ENCODE results near the gene KRT82. TPM values are rescaled to one million over a fixed set of nuclear protein-coding genes. Genes with fewer than 3 reads are reported as not detected.

KRT82 gene
- total RNA-seq, 4 donors from 2014 or later, result not detected

DNA sequence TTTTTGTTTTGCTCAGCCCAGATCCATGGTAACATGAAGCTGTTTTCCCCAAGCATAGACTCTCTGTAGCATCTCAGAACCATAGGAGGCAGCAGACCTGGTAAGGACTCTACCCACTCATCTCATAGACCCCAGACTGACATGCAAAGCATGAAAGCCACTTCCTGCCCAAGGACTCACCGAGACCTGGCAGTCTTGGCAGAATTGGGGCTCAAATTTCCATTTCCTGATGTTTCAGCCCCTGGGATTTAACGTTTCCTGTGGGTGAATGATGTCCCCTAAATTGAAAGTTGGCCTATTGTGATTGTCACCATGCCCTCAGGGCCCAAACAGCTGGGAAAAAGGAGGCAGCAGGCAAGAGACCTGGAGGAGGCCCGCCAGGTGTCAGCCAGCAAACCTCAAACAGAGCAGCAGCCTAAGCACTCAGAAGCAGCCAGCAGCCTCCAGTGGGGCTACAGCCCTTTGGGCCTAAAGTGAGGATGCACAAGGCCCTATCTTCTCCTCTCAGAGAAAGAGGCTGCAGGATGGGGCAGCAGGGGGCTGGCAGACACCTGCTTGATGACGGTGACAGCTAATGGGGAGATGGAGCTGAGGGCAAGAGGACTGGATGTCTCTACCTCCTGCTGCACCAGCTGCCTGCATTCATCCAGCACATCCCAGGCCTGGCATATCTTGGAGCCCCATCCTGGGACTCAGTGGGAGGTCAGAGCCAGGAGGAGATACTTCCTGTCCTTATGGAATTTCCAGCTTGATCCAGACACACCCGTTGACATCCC lies 47.4 kb downstream of the KRT82 start:
- peaks cover 3 to 16% of the 10 kb centered on the region in 2 donors for H3K4me1 ChIP-seq
- WGBS, 2 donors, result 71 to 89% methylated on average over 5 of the region's 5 CpGs
- no peak overlapping the region for H3K4me3 ChIP-seq (replicated peaks in 1 of 3)
- no peaks in the 10 kb centered on the region for H3K27me3 ChIP-seq
- no peak overlapping the region for H3K27ac ChIP-seq
- intact Hi-C loops (cut with DNase I), result no loop called here
- DNase-seq, result no peak
- H3K9me3 ChIP-seq, result no peaks in the 10 kb centered on the region
- no peaks in the 10 kb centered on the region for H3K36me3 ChIP-seq
- no peak for TF ChIP-seq POLR2A (IDR thresholded peaks at IDR 0.05)
- TF ChIP-seq, protein P1, sequence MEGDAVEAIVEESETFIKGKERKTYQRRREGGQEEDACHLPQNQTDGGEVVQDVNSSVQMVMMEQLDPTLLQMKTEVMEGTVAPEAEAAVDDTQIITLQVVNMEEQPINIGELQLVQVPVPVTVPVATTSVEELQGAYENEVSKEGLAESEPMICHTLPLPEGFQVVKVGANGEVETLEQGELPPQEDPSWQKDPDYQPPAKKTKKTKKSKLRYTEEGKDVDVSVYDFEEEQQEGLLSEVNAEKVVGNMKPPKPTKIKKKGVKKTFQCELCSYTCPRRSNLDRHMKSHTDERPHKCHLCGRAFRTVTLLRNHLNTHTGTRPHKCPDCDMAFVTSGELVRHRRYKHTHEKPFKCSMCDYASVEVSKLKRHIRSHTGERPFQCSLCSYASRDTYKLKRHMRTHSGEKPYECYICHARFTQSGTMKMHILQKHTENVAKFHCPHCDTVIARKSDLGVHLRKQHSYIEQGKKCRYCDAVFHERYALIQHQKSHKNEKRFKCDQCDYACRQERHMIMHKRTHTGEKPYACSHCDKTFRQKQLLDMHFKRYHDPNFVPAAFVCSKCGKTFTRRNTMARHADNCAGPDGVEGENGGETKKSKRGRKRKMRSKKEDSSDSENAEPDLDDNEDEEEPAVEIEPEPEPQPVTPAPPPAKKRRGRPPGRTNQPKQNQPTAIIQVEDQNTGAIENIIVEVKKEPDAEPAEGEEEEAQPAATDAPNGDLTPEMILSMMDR (IDR thresholded peaks at IDR 0.05), result no peak

DNA sequence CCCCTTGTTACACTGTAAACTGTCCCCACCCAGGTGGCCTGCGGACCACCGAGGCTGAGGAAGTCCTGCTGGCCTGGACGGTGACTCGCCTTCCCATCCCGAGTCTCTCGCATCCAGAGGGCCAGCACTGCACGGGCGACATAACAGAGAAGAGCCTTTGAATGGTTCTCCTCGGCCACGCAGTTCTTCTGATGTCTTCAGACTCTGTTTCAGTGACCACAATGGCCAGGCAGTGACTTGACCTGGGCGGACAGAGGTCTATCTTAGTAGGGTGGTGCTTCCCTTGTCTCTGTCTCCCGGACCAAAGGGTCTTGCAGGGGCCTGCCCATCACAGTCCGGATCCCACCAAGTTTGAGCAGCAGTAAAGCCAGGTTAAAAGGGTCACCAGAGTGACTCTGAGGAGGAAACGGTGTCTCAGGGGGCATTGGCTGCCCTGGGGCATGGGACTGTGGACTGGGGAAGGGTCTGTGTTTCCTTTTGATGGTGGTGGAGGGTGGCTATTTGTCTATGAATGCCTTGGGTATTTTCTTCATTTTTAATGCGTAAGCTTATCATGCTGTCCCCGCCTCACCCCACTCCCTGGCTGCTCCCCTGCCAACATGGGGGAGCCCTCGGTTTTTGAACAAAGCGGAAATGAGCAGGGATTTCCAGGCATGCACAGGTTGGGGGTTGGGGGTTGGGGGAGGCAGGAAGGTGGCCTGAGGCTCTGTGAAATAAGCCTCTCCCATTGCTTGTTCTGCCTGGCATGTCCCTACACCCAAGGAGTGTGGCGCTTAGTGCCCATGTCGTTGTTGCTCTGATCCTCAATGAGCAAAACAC lies 49.2 kb downstream of the KRT82 start:
- Histone ChIP-seq H3K4me3 (replicated peaks in 1 of 3) (no peak overlapping the region), H3K9me3 (no peaks in the 10 kb centered on the region), H3K27me3 (no peaks in the 10 kb centered on the region), H3K27ac (no peak overlapping the region), H3K4me1 (peaks cover 16 to 29% of the 10 kb centered on the region in 2 donors), H3K36me3 (no peaks in the 10 kb centered on the region)
- no peak for DNase-seq
- TF ChIP-seq, protein P1 (IDR thresholded peaks at IDR 0.05), result no peak
- no peak for TF ChIP-seq POLR2A (IDR thresholded peaks at IDR 0.05)
- intact Hi-C loops (cut with DNase I), result no loop called here
- WGBS, 2 donors, result 84 to 88% methylated on average over 14 to 17 of the region's 20 CpGs

DNA sequence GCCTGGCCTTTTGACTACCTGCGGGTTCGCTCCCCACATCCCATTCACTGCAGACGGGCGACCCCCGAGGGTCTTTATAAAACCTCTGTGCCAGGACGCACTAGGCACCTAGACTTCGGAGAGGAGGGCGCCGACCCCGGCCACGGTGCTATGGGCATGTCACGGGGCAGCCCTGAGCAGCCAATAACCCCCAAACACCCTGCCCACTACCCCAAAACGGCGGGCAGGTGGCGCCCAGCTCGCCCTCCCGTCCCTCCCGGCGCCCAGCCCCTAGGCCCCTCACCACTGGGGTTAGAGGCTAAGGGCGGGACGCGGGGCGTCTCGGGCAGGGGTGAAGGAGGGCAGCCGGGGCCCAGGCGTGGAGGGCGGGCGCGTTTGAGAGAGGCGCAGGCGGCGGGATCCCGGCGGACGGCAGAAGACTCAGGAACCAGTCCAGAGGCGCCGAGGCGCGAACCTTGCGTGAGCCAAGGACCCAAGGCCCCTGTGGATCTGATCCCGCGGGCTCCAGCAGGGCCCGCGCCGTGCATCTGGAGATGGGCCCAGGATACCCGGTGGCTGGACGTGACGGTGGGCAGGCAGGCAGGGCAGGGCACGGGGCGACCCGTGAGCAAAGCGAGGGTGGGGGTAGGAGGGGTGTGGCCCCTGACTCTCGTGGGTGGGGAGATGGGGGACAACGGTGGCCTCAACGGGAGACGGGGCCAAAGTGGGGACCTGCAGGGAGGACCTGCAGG lies 49.9 kb downstream of the KRT82 start:
- WGBS, 2 donors, result 92% methylated on average over 22 to 39 of the region's 56 CpGs
- H3K4me1 ChIP-seq, result peaks cover 24 to 37% of the 10 kb centered on the region in 2 donors
- DNase-seq, result no peak

DNA sequence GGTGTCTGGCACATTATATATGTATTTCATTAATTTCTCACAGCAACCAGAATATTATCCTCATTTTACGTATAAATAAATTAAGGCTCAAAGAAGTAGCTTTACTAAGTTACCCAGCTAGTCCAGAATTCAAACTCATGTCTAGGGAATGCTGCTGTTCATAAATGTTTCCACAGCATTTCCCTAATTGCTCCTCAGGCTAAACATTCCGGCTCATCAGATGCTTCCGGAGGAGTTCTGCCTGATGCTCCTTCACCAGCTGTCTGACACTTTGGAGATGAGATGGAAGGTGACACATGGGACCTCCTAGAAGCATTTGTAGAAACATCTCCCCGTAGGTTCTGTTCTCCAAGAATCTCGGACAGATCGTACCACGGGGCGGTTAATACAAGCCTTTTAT lies 51.0 kb downstream of the KRT82 start:
- WGBS, 2 donors, result 95% methylated on average over 8 of the region's 8 CpGs

More for the DNA sequence above, 49.9 kb downstream of the KRT82 start:
- intact Hi-C loops (cut with DNase I), result no loop called here
- TF ChIP-seq, protein P1 (IDR thresholded peaks at IDR 0.05), result no peak
- no peak for TF ChIP-seq POLR2A (IDR thresholded peaks at IDR 0.05)
- no peaks in the 10 kb centered on the region for H3K27me3 ChIP-seq
- no peak overlapping the region for H3K27ac ChIP-seq
- no peak overlapping the region for H3K4me3 ChIP-seq (replicated peaks in 1 of 3)
- H3K36me3 ChIP-seq, result no peaks in the 10 kb centered on the region
- no peaks in the 10 kb centered on the region for H3K9me3 ChIP-seq

More for the DNA sequence above, 51.0 kb downstream of the KRT82 start:
- no peaks in the 10 kb centered on the region for H3K36me3 ChIP-seq
- no peak overlapping the region for H3K27ac ChIP-seq
- intact Hi-C loops (cut with DNase I), result no loop called here
- no peaks in the 10 kb centered on the region for H3K27me3 ChIP-seq
- no peak overlapping the region for H3K4me3 ChIP-seq (replicated peaks in 1 of 3)
- DNase-seq, result no peak
- TF ChIP-seq, protein P1 (IDR thresholded peaks at IDR 0.05), result no peak
- no peak for TF ChIP-seq POLR2A (IDR thresholded peaks at IDR 0.05)
- peaks cover 33 to 38% of the 10 kb centered on the region in 2 donors for H3K4me1 ChIP-seq
- no peaks in the 10 kb centered on the region for H3K9me3 ChIP-seq

Measured in thyroid gland (tissue), 4 donors.